GM19193 (cell line): ENCODE data around the gene SELENON.

Source experiments
- POLR2A ChIP-seq: IDR thresholded peaks from 4 replicates; pipeline ENCODE4 v1.6.1; 2011; ENCODE audit not compliant: insufficient read depth, insufficient read length; ENCODE audit errors: extremely low read depth

SELENON gene

GRCh38 chr1:25818569-25818968 lies 18.6 kb downstream of the SELENON start:
- TF ChIP-seq POLR2A = no peak

DNA sequence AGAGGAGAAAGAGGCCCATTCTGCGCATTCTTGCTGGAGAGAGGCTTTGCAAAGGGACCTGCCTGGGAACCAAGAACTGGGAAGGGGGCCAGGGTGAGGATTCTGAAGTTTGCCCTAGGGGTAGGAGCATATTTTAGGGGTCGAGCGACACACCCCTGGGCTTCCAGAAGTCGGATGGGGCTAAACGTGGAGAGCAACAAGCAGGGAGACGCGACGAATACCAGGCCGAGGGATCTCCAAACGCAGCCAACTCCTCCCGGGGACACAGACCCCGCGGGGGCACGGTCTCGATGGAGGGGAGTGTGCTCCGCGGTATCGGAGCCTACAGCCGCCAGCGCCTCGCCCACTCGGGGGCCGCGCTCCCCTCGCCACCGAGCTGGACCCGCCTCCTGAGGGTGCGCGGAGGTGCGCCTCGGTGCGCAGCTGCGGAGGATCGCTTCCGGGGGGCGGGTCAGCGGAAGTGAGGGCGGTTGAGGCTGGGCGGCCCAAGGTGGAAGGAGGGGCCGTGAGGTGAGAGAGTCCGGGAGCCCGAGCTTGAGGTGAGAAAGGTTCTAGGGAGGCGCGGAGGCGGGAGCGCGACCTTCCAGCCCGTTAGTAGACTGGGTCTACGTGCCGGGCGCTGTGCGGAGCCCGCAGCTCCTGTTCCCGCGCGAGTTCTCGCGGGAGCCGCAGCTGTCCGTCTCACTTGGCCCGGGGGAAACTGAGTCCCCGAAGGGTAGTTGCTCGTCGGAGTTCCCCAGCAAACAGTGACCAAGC lies 19.7 kb downstream of the SELENON start, which contains the start of gene MTFR1L:
Gene MTFR1L, plus strand, starts transcription at position 464 of the 756 bp plus-strand sequence. CDS start 3,151 bp downstream, outside the sequence.
- TF ChIP-seq POLR2A = peak; percentile 87

DNA sequence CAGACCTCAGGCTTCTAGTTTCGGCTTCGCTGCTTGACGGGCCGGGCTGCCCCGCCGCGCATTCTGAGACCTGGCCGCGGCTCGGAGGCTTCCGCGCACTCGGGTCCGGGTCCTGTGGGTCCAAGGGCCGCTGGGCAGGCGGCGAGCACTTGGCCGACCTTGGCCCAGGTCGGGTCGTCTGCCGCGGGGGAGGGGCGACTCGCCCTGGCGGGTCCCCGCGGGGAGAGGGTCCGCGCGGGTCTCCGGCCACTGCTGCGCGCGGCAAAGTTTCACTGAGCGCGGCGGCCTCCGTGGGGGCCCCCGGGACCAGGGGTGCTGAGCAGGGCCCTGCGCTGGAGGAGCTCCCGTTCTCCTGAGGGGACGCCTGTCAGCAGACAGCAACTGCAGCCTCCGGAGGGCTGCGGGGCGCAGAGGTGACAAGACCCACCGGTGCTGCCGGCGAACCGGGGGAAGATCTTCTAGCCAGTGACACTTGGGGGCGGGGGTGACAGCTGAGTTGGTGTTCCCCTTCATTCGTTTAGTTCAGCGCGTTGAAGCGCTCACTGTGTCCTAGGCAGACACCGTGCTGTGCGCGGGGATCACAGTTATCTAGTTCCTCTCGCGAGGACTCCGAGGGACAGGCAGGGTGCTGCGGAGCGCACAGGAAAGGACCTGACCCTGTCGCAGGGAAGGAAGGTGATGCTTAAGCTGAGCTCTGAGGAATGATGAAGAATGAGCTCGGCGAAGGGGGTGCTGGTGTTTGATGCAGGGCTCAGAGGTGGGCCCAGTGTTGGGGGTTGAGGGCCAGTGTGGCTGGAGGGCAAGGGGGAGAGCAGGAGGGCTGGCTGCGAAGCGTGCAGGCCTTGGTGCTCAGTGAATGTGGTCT lies 20.5 kb downstream of the SELENON start:
- TF ChIP-seq POLR2A = no peak

DNA sequence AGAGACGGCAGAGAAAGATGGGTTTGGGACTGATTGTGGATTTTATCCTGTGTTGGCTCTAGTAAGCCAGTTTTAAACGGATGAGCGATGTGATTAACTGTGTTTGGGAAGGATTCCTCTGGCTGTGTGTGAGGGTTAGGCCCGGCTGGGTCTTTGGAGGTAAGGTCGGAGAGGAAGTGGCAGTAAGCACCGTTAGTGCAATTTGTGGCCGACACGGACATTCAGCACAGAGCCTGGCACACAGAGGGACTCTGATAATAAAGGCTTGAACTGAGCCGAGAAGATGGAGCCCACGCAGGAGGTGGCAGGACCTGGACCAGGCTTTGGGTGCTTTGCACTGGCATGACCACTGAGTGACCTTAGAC lies 21.1 kb downstream of the SELENON start:
- no peak for TF ChIP-seq POLR2A

DNA sequence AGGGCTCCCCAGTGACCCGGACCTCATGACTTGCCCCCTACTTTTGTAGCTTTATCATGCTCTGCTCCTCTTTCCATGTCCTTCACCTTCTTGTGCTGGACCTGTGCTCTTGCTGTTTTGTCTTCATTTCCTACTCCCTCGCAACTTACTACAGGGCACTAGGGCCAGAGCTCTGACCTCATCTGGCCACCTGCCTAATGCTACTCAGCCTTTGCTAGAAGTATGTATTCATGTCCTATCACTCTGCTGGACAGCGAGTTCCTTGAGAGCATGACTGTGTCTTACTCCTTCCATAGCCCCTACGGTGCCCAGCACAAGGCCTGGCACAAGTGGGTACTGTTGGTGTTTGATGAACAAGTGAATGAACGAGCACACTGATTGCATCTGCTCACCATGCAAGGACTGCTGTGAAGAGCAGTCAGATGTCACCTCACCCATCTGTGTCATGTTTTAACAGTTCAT lies 21.7 kb downstream of the SELENON start:
- TF ChIP-seq POLR2A = no peak

GRCh38 chr1:25825605-25826004 lies 25.6 kb downstream of the SELENON start:
- no peak for TF ChIP-seq POLR2A

DNA sequence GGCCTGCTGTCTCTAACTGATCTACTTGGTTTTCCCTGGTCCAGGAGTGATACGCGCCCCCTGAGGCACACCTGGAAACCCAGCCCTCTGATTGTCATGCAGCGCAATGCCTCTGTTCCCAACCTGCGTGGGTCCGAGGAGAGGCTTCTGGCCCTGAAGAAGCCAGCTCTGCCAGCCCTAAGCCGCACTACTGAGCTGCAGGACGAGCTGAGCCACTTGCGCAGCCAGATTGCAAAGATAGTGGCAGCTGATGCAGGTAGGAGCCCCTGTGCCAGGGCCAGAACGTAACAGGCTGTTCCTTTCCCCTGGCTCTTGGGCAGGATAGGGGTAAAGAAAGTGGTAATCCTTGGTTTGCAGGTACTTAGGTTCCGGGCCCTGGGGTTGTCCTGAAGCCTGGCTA lies 26.6 kb downstream of the SELENON start:
- TF ChIP-seq POLR2A = no peak

GRCh38 chr1:25828491-25828890 lies 28.5 kb downstream of the SELENON start:
- no peak for TF ChIP-seq POLR2A

GRCh38 chr1:25829046-25829445 lies 29.1 kb downstream of the SELENON start:
- TF ChIP-seq POLR2A = no peak

- TF ChIP-seq POLR2A = no peak
These were observed 31.7 kb downstream of the SELENON start for GRCh38 chr1:25831569-25832196.

DNA sequence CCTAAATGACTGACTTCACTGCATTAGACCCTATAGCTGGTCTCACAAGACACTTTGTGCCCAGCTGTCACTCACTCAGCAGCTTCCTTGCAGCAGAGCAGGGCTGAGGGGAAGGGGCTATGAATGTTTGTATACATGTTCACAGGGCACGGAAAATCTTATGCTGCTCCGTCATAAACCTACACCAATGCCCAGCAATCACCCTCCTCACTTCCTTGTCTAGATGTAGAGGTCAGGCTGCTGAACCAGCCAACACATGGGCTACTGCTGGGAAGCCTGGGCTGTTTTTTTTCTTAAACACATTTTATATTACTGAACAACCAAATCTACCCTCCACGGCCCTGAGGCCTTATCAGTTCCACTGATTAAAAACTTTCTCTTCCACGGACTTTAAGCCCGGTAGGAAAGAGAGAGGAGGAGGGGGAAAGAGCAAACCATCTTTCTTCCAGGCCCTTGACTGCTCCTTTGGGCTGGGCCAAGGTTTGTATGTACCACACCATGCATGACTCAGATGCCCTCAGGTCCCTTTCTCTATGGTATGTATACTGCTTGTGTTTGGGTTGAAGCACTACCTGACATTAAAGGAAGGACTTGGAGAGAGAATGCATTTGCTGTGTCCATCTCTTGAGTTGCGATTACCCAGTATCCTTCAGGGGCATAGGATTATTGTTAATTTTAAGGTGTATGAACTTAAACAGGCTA lies 32.5 kb downstream of the SELENON start:
- TF ChIP-seq POLR2A = no peak

GRCh38 chr1:25833158-25833557 lies 33.2 kb downstream of the SELENON start:
- no peak for TF ChIP-seq POLR2A

DNA sequence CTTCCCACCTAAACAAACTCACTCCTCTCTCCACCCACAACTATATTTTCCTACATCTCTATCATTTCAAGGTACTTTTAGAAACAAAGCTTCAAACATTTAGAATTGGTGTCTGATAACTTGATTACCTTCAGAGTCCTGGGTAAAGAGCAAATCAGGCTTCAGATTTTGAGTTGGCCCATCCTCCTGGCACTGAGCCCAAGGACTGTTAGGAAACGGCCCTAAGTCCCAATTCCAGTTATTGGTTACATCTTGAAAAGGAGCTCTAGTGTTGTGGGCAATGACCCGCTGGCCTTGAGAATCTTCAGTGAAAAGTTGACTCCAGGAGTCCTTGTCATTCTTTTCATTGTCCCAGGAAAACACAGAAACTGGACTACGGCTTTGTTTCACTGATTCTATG lies 34.9 kb downstream of the SELENON start:
- no peak for TF ChIP-seq POLR2A

GRCh38 chr1:25836695-25837094 lies 36.7 kb downstream of the SELENON start:
- no peak for TF ChIP-seq POLR2A
